Natural killer cell (primary cell): ENCODE data around the gene OLA1. TPM values are rescaled to one million over a fixed set of nuclear protein-coding genes. Genes with fewer than 3 reads are reported as not detected.

ENCODE experiments used
- ATAC-seq, 3 donors: fragments of 150-1000 bp in 2 of 3; fragments of 200-7000 bp in 1 of 3; cut with Tn5 transposase; 1 replicate in 1 of 3; 2 replicates in 2 of 3; pipeline ENCODE4 v1.10.0; 2021; ENCODE audit warnings: mild to moderate bottlenecking in 2 of 3, moderate library complexity in 2 of 3
- DNase-seq, 2 donors: peaks; one replicate each; pipeline versions ENCODE4 v3.0.0 to v3.0.0-alpha.2; 2013 to 2021; ENCODE audit warnings: mixed read lengths in 1 of 2
- H3K27ac ChIP-seq: one replicate; pipeline ENCODE4 v1.5.1; 2013; ENCODE audit warnings: mild to moderate bottlenecking, low read length
- H3K27me3 ChIP-seq: one replicate; pipeline ENCODE4 v1.6.1; 2013; ENCODE audit warnings: low read length; ENCODE audit not compliant: control insufficient read depth, insufficient read depth
- H3K36me3 ChIP-seq: one replicate; pipeline ENCODE4 v1.6.1; 2013; ENCODE audit warnings: low read length; ENCODE audit not compliant: control insufficient read depth, insufficient read depth
- H3K4me1 ChIP-seq: one replicate; pipeline ENCODE4 v1.6.1; 2013; ENCODE audit warnings: low read length; ENCODE audit not compliant: control insufficient read depth, insufficient read depth
- H3K4me3 ChIP-seq: one replicate; pipeline ENCODE4 v1.5.1; 2013; ENCODE audit warnings: low read length
- H3K9me3 ChIP-seq: one replicate; pipeline ENCODE4 v1.6.1; 2013; ENCODE audit warnings: low read length; ENCODE audit not compliant: control insufficient read depth, insufficient read depth
- H3K27ac Mint-ChIP-seq, 2 donors: one replicate each; pipeline ENCODE4 v1.8.0; 2022; ENCODE audit warnings: mild to moderate bottlenecking in 2 of 2, mixed read lengths in 2 of 2, moderate library complexity in 1 of 2
- H3K27me3 Mint-ChIP-seq, 2 donors: one replicate each; pipeline ENCODE4 v1.8.0; 2022; ENCODE audit warnings: low read depth in 2 of 2, mixed read lengths in 2 of 2
- H3K36me3 Mint-ChIP-seq: one replicate; pipeline ENCODE4 v1.8.0; 2022; ENCODE audit warnings: mixed read lengths
- H3K4me1 Mint-ChIP-seq, 2 donors: one replicate each; pipeline ENCODE4 v1.8.0; 2022; ENCODE audit warnings: mixed read lengths in 2 of 2
- H3K4me3 Mint-ChIP-seq: one replicate; pipeline ENCODE4 v1.8.0; 2022; ENCODE audit warnings: mild to moderate bottlenecking, moderate library complexity, mixed read lengths
- H3K9me3 Mint-ChIP-seq, 2 donors: one replicate each; pipeline ENCODE4 v1.8.0; 2022; ENCODE audit warnings: mixed read lengths in 2 of 2
- WGBS: methylation state at CpG from one replicate; pipeline ENCODE4 v1.1.7; 2013; ENCODE audit warnings: missing lambda C conversion rate; ENCODE audit not compliant: insufficient coverage; 5-methylcytosine and 5-hydroxymethylcytosine counted together
- intact Hi-C: fragments of 100-400 bp; cut with micrococcal nuclease; formaldehyde crosslinking; loops from one replicate; pipeline ENCODE4 v1.14.2; 2022
- total RNA-seq, 4 donors: library from RNA; stranded (reverse); fragments of 120-200 nt in 1 of 4; gene quantifications; one replicate each; pipeline versions ENCODE4 v1.2.3 to v1.2.4, GENCODE V29; 2013 to 2022
- TF ChIP-seq, protein P1 (sequence below): fragments of 200-600 bp; IDR thresholded peaks from one replicate; pipeline ENCODE4 v1.8.0; 2022; ENCODE audit warnings: antibody characterized with exemption

OLA1 gene
- total RNA-seq, 3 donors from 2014 or later (not counting 1 experiment from before 2014, with no cell fraction given) = 42.3 to 45.9 (median 43.9) TPM

DNA sequence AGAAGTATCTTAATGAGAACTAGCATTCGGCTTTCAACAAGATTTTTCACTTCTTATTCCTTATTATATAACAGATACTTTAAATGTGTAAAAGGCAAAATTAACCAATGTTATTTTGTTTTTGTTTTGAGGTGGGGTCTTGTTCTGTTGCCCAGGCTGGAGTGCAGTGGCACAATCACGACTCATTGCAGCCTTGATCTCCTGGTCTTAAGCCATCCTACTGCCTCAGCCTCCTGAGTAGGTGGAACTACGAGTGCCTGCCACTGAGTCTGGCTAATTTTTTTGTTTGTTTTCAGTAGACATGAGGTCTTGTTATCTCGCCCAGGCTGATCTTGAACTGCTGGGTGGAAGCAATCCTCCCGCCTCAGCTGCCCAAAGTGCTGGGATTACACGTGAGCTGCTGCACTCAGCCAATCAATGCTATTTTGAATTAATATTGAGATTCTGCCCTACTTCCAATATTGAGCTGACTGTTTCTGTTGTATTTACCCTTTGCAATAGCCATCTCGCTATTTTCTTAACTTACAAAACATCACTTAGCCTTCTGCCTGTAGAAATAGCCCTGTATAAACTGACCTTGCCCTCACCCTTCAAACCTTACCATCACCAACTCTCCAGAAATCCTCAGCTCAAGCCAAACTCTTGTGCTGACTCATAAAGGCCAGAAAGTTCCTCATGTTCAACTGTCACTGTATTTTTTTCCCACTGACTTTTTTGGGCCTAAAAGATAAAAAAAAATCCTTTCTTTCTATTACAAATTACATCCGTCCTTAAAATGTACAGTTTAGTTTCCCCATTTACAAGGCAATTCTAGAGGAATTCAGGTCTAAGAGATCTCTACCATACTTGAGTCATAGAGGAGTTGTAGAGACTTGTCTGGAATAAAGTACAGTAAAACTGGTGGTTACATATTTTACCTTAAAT lies 94.3 kb downstream of the OLA1 start:
- Histone ChIP-seq H3K27me3 (no peaks in the 10 kb centered on the region), H3K27ac (no peak overlapping the region), H3K9me3 (no peaks in the 10 kb centered on the region), H3K36me3 (no peaks in the 10 kb centered on the region), H3K4me3 (no peak overlapping the region), H3K4me1 (no peaks in the 10 kb centered on the region)
- 96% methylated on average over 6 of the region's 8 CpGs for WGBS
- TF ChIP-seq, protein P1, sequence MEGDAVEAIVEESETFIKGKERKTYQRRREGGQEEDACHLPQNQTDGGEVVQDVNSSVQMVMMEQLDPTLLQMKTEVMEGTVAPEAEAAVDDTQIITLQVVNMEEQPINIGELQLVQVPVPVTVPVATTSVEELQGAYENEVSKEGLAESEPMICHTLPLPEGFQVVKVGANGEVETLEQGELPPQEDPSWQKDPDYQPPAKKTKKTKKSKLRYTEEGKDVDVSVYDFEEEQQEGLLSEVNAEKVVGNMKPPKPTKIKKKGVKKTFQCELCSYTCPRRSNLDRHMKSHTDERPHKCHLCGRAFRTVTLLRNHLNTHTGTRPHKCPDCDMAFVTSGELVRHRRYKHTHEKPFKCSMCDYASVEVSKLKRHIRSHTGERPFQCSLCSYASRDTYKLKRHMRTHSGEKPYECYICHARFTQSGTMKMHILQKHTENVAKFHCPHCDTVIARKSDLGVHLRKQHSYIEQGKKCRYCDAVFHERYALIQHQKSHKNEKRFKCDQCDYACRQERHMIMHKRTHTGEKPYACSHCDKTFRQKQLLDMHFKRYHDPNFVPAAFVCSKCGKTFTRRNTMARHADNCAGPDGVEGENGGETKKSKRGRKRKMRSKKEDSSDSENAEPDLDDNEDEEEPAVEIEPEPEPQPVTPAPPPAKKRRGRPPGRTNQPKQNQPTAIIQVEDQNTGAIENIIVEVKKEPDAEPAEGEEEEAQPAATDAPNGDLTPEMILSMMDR = no peak
- H3K27ac Mint-ChIP-seq = no peak overlapping the region
- H3K4me1 Mint-ChIP-seq = peaks cover 9 to 14% of the 10 kb centered on the region in 2 donors
- no peak for ATAC-seq
- H3K27me3 Mint-ChIP-seq = no peaks in the 10 kb centered on the region
- H3K4me3 Mint-ChIP-seq = no peak overlapping the region
- H3K36me3 Mint-ChIP-seq = no peaks in the 10 kb centered on the region
- intact Hi-C loops = no loop called here
- H3K9me3 Mint-ChIP-seq = no peaks in the 10 kb centered on the region
- no peak for DNase-seq

DNA sequence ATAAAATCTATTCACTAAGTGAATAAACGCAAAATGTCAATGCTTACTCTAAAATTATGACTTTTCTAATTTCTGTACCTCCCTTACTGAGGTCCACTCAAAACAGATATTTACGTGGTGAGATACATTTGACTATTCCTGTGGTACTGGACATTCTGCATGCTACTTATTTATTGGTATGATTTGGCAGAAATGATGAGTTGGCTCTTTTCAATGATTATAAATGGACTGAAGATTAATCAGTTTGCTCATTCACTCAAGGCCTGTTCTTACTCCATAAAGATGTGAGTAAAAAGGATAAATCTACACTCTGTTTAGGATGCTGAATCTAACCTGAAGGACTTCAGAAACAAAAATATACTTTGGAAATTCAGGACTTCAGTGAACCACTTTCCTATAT lies 98.8 kb downstream of the OLA1 start:
- Mint-ChIP-seq H3K27me3 (no peaks in the 10 kb centered on the region), H3K4me3 (no peak overlapping the region), H3K9me3 (no peaks in the 10 kb centered on the region), H3K36me3 (no peaks in the 10 kb centered on the region), H3K4me1 (peaks cover 19 to 20% of the 10 kb centered on the region in 2 donors), H3K27ac (no peak overlapping the region)
- intact Hi-C loops = no loop called here
- Histone ChIP-seq H3K27ac (no peak overlapping the region), H3K9me3 (no peaks in the 10 kb centered on the region), H3K27me3 (no peaks in the 10 kb centered on the region), H3K36me3 (no peaks in the 10 kb centered on the region), H3K4me1 (no peaks in the 10 kb centered on the region), H3K4me3 (no peak overlapping the region)
- DNase-seq = no peak
- no peak for ATAC-seq
- TF ChIP-seq, protein P1 = no peak
- 100% methylated on average over 1 of the region's 2 CpGs for WGBS

DNA sequence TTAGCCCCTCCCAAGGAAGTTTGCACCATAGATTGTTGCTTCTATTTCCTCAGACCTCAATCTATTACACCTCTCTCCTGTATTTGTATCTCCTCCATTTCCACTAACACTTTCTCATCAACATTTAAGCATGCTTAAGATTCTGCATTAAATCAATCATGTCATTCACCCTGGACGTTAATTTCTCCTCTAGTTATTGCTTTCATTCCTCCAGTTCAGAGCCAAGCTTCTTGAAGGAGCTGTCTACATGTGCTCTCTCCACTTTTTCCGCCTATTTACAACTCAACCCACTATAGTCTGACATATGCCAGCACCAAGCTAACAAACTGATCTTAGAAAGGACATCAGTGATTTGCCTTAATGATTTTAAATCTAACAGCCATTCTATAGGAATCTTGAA lies 99.5 kb downstream of the OLA1 start:
- no peaks in the 10 kb centered on the region for H3K36me3 Mint-ChIP-seq
- TF ChIP-seq, protein P1 = no peak
- H3K4me1 Mint-ChIP-seq = peaks cover 14 to 15% of the 10 kb centered on the region in 2 donors
- H3K9me3 Mint-ChIP-seq = no peaks in the 10 kb centered on the region
- DNase-seq (no peak), ATAC-seq (no peak)
- H3K27ac Mint-ChIP-seq = no peak overlapping the region
- Histone ChIP-seq H3K4me1 (no peaks in the 10 kb centered on the region), H3K27ac (no peak overlapping the region), H3K36me3 (no peaks in the 10 kb centered on the region), H3K9me3 (no peaks in the 10 kb centered on the region), H3K4me3 (no peak overlapping the region), H3K27me3 (no peaks in the 10 kb centered on the region)
- H3K27me3 Mint-ChIP-seq = no peaks in the 10 kb centered on the region
- intact Hi-C loops = no loop called here
- no peak overlapping the region for H3K4me3 Mint-ChIP-seq
- 95% methylated on average over 2 of the region's 2 CpGs for WGBS
